CD14-positive monocyte (primary cell): Measurements from ENCODE around the gene VPS8. TPM values are rescaled to one million over a fixed set of nuclear protein-coding genes. Genes with fewer than 3 reads are reported as not detected.

Experiments
- DNase-seq, 3 donors: peaks; one replicate each; pipeline ENCODE4 v3.0.0-alpha.2; 2011 to 2022
- H2AFZ ChIP-seq: 2 replicates; pipeline ENCODE4 v1.6.0; 2012; ENCODE audit warnings: mild to moderate bottlenecking, low read depth, low read length, inconsistent platforms; ENCODE audit not compliant: insufficient read depth, poor library complexity, severe bottlenecking
- H3K27ac ChIP-seq, 2 donors: 1 replicate in 1 of 2; 2 replicates in 1 of 2; pipeline ENCODE4 v1.5.1; 2012 to 2013; ENCODE audit warnings: low read length in 2 of 2, control low read depth in 1 of 2, inconsistent platforms in 1 of 2, low read depth in 1 of 2, mild to moderate bottlenecking in 1 of 2
- H3K27me3 ChIP-seq, 2 donors: one replicate each; pipeline versions ENCODE4 v1.6.0 to v1.6.1; 2011 to 2013; ENCODE audit warnings: low read length in 2 of 2; ENCODE audit not compliant: control insufficient read depth in 2 of 2, insufficient read depth in 2 of 2
- H3K36me3 ChIP-seq, 2 donors: replicated peaks in 1 of 2; 1 replicate in 1 of 2; 2 replicates in 1 of 2; pipeline versions ENCODE4 v1.5.1 to v1.6.1; 2012 to 2013; ENCODE audit warnings: low read length in 2 of 2, control low read depth in 1 of 2, inconsistent platforms in 1 of 2, mild to moderate bottlenecking in 1 of 2; ENCODE audit not compliant: insufficient read depth in 2 of 2, control insufficient read depth in 1 of 2
- H3K4me1 ChIP-seq, 2 donors: 1 replicate in 1 of 2; 2 replicates in 1 of 2; pipeline versions ENCODE4 v1.5.1 to v1.6.1; 2012 to 2013; ENCODE audit warnings: low read length in 2 of 2, control low read depth in 1 of 2, inconsistent platforms in 1 of 2, mild to moderate bottlenecking in 1 of 2, moderate library complexity in 1 of 2; ENCODE audit not compliant: insufficient read depth in 2 of 2, control insufficient read depth in 1 of 2
- H3K4me2 ChIP-seq: replicated peaks from 2 replicates; pipeline ENCODE3; 2012; ENCODE audit warnings: low read length, moderate library complexity, mild to moderate bottlenecking; ENCODE audit not compliant: poor library complexity, severe bottlenecking; ENCODE audit errors: extremely low read depth
- H3K4me3 ChIP-seq, 3 experiments: fragments of 200-600 bp in 1 of 3; sonication (generic) in 1 of 3; replicated peaks in 1 of 3; 1 replicate in 2 of 3; 2 replicates in 1 of 3; pipeline ENCODE4 v1.5.1; 2011 to 2013; ENCODE audit warnings: low read length in 3 of 3, mild to moderate bottlenecking in 3 of 3, control low read depth in 2 of 3, low read depth in 2 of 3, inconsistent platforms in 1 of 3, moderate library complexity in 1 of 3
- H3K79me2 ChIP-seq: 2 replicates; pipeline ENCODE4 v1.6.0; 2012; ENCODE audit warnings: mild to moderate bottlenecking, control low read depth, inconsistent platforms, low read length, moderate library complexity; ENCODE audit not compliant: insufficient read depth
- H3K9ac ChIP-seq: 2 replicates; pipeline ENCODE4 v1.6.0; 2017; ENCODE audit warnings: low read length, mild to moderate bottlenecking; ENCODE audit not compliant: insufficient read depth, poor library complexity, severe bottlenecking
- H3K9me3 ChIP-seq, 2 donors: replicated peaks in 1 of 2; 1 replicate in 1 of 2; 2 replicates in 1 of 2; pipeline versions ENCODE4 v1.5.1 to v1.6.1; 2012 to 2013; ENCODE audit warnings: low read length in 2 of 2, control low read depth in 1 of 2; ENCODE audit not compliant: control insufficient read depth in 1 of 2, insufficient read depth in 1 of 2
- H4K20me1 ChIP-seq: 2 replicates; pipeline ENCODE4 v1.6.0; 2012; ENCODE audit warnings: mild to moderate bottlenecking, low read length, control low read depth, moderate library complexity; ENCODE audit not compliant: insufficient read depth
- H3K27ac Mint-ChIP-seq, 7 donors: one replicate each; pipeline ENCODE4 v1.8.0; 2020; ENCODE audit warnings: mild to moderate bottlenecking in 7 of 7, mixed read lengths in 7 of 7, moderate library complexity in 6 of 7, inconsistent platforms in 2 of 7
- H3K27me3 Mint-ChIP-seq, 3 donors: one replicate each; pipeline ENCODE4 v1.8.0; 2021 to 2022; ENCODE audit warnings: low read depth in 3 of 3, mild to moderate bottlenecking in 3 of 3, mixed read lengths in 3 of 3, moderate library complexity in 3 of 3, inconsistent platforms in 1 of 3
- H3K36me3 Mint-ChIP-seq, 2 donors: one replicate each; pipeline ENCODE4 v1.8.0; 2020; ENCODE audit warnings: mixed read lengths in 2 of 2, inconsistent platforms in 1 of 2, mild to moderate bottlenecking in 1 of 2
- H3K4me1 Mint-ChIP-seq: one replicate; pipeline ENCODE4 v1.8.0; 2020; ENCODE audit warnings: mild to moderate bottlenecking, mixed read lengths
- H3K4me3 Mint-ChIP-seq, 2 donors: one replicate each; pipeline ENCODE4 v1.8.0; 2020; ENCODE audit warnings: mild to moderate bottlenecking in 2 of 2, mixed read lengths in 2 of 2, moderate library complexity in 1 of 2
- H3K9me3 Mint-ChIP-seq, 7 donors: one replicate each; pipeline ENCODE4 v1.8.0; 2020 to 2022; ENCODE audit warnings: mixed read lengths in 7 of 7, mild to moderate bottlenecking in 6 of 7, moderate library complexity in 6 of 7, inconsistent platforms in 2 of 7
- CTCF ChIP-seq: fragments of 200-600 bp; IDR thresholded peaks from one replicate; pipeline ENCODE4 v1.8.0; 2022; ENCODE audit warnings: antibody characterized with exemption, mild to moderate bottlenecking
- WGBS: methylation state at CpG from one replicate; pipeline ENCODE4 v1.1.5; 2013; ENCODE audit warnings: missing lambda C conversion rate; ENCODE audit not compliant: insufficient coverage; 5-methylcytosine and 5-hydroxymethylcytosine counted together
- intact Hi-C, 2 donors: fragments of 100-400 bp; cut with micrococcal nuclease; formaldehyde crosslinking; loops; one replicate each; pipeline versions ENCODE4 v1.15.0 to v1.15.1; 2023
- polyA plus RNA-seq, 3 donors: library from polyadenylated mRNA; depleted of rRNA in 1 of 3; unstranded in 2 of 3; stranded (reverse) in 1 of 3; fragments of 300-500 nt in 2 of 3; fragments of >200 nt in 1 of 3; fragmentation: Illumina TruSeq in 2 of 3; gene quantifications; 1 replicate in 2 of 3; 2 replicates in 1 of 3; pipeline ENCODE4 v1.2.3, GENCODE V29; 2012 to 2021

The VPS8 gene
- polyA plus RNA-seq, 3 donors, result 22.0 to 42.3 (median 29.2) TPM

- Histone ChIP-seq H3K9ac (no peak overlapping the region), H4K20me1 (peaks cover 6% of the 10 kb centered on the region), H3K4me2 (no peak overlapping the region), H3K79me2 (peaks cover 10% of the 10 kb centered on the region), H3K27me3 (no peaks in the 10 kb centered on the region), H3K4me1 (peaks cover 60 to 67% of the 10 kb centered on the region in 2 donors), H3K9me3 (no peaks in the 10 kb centered on the region), H3K36me3 (no peaks in the 10 kb centered on the region), H3K4me3 (no peak overlapping the region), H2AFZ (no peak overlapping the region), H3K27ac (no peak overlapping the region)
- Mint-ChIP-seq H3K9me3 (no peaks in the 10 kb centered on the region), H3K4me3 (no peak overlapping the region), H3K4me1 (peaks cover 54% of the 10 kb centered on the region), H3K36me3 (no peaks in the 10 kb centered on the region), H3K27me3 (no peaks in the 10 kb centered on the region), H3K27ac (peak overlapping the region in 3 of 7 donors; percentile 13 to 21 (median 18))
- intact Hi-C loops, result no loop called here
- peak; percentile 40 for TF ChIP-seq CTCF
- DNase-seq, result no peak
- 45% methylated on average over 4 of the region's 4 CpGs for WGBS
Measured at GRCh38 chr3:184808021-184808420, 3.9 kb upstream of the VPS8 start.

DNA sequence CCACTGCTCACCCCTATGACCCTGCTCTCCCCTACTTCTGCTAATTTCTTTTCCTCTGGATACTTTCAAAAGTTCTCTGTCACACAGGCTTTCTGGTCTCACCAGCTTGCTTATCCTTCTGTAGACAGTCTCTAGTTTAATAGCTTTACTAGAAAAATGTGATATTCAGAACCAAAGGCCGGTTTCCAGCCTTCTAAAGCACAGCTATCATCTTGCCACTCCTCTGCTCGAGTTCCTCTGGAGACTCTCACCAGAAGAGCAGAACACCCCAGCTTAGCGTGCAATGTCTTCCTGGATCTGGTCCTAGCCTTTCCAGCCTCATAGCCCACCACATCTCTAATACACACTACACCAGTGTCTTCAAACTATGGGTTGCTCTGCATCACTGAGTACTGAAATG is 1.8 kb upstream of the VPS8 start:
- H3K27ac Mint-ChIP-seq, result no peak overlapping the region
- no peak overlapping the region for H3K4me2 ChIP-seq
- no peaks in the 10 kb centered on the region for H3K27me3 Mint-ChIP-seq
- 97% methylated on average over 3 of the region's 3 CpGs for WGBS
- H4K20me1 ChIP-seq, result peaks cover 21% of the 10 kb centered on the region
- H3K4me1 Mint-ChIP-seq, result peaks cover 57% of the 10 kb centered on the region
- H3K4me1 ChIP-seq, result peaks cover 57 to 69% of the 10 kb centered on the region in 2 donors
- no peak overlapping the region for H3K4me3 Mint-ChIP-seq
- intact Hi-C loops, result loop anchor here in 1 of 2 donors (10.0 kb wide), 1 partner anchor 475 kb away; no protein-coding TSS in a partner anchor
- peaks cover 0 to 2% of the 10 kb centered on the region in 2 donors for H3K36me3 Mint-ChIP-seq
- no peak for DNase-seq
- H3K9me3 Mint-ChIP-seq, result no peaks in the 10 kb centered on the region
- H2AFZ ChIP-seq, result no peak overlapping the region
- no peaks in the 10 kb centered on the region for H3K9me3 ChIP-seq
- H3K9ac ChIP-seq, result no peak overlapping the region
- no peak overlapping the region for H3K27ac ChIP-seq
- no peak overlapping the region for H3K4me3 ChIP-seq
- no peaks in the 10 kb centered on the region for H3K36me3 ChIP-seq
- TF ChIP-seq CTCF, result no peak
- peaks cover 31% of the 10 kb centered on the region for H3K79me2 ChIP-seq
- no peaks in the 10 kb centered on the region for H3K27me3 ChIP-seq
